ENCODE measurements around the gene IFNL1. TPM values are rescaled to one million over a fixed set of nuclear protein-coding genes. Genes with fewer than 3 reads are reported as not detected.

Gene IFNL1
- total RNA-seq, 4 donors from 2014 or later = not detected

DNA sequence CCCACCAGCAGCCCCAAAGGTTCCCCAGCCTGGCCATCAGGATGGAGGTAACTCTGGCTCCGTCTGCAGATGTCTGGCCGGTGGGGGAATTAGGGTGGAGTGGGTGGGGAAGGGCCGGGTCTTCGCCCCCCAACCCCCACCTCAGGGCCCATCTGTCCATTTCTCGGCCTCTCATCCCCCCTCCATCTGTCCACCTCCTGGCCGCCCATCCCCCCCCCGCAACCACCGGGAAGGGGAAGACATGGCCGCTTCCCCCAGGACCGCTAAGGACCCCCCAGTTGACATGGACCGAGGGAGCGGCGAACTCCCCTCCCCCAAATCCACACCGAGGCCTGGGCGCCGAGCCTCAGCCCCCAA, 23.7 kb downstream of the IFNL1 start:
- H3K4me3 ChIP-seq = peak overlapping the region in 3 of 4 donors; percentile 23 to 57 (median 48)
- H3K4me1 ChIP-seq = peaks cover 0 to 8% (median 4%) of the 10 kb centered on the region in 4 donors
- H3K27me3 ChIP-seq = peaks cover 10% of the 10 kb centered on the region
- 34% methylated on average over 14 of the region's 16 CpGs; no CpG with 5 or more reads in 1 of the 2 donors for WGBS, 2 donors (ENCODE audit: low coverage in 1 of 2)
- in situ Hi-C loops (cut with MboI; ENCODE audit: low pct_ligation_motif_present in 1 of 4, low pct_unique_long_range_greater_than_20kb in 1 of 4, low sequenced_read_pairs in 3 of 4) = loop anchor here in 2 of 4 donors (10.0 kb wide), 2 partner anchors 125 to 205 kb away; partner anchors contain the start of gene NCCRP1 (in 1 of the 2)
- TF ChIP-seq EP300 (IDR thresholded peaks at IDR 0.05; ENCODE audit: low read depth) = no peak
- TF ChIP-seq POLR2AphosphoS5 (IDR thresholded peaks at IDR 0.05) = no peak
- TF ChIP-seq POLR2A (IDR thresholded peaks at IDR 0.05) = no peak
- TF ChIP-seq, protein P1, sequence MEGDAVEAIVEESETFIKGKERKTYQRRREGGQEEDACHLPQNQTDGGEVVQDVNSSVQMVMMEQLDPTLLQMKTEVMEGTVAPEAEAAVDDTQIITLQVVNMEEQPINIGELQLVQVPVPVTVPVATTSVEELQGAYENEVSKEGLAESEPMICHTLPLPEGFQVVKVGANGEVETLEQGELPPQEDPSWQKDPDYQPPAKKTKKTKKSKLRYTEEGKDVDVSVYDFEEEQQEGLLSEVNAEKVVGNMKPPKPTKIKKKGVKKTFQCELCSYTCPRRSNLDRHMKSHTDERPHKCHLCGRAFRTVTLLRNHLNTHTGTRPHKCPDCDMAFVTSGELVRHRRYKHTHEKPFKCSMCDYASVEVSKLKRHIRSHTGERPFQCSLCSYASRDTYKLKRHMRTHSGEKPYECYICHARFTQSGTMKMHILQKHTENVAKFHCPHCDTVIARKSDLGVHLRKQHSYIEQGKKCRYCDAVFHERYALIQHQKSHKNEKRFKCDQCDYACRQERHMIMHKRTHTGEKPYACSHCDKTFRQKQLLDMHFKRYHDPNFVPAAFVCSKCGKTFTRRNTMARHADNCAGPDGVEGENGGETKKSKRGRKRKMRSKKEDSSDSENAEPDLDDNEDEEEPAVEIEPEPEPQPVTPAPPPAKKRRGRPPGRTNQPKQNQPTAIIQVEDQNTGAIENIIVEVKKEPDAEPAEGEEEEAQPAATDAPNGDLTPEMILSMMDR (IDR thresholded peaks at IDR 0.05) = no peak
- no peaks in the 10 kb centered on the region for H3K9me3 ChIP-seq
- no peak overlapping the region for H3K27ac ChIP-seq
- DNase-seq = no peak
- intact Hi-C loops (cut with DNase I; ENCODE audit: low total_unique reads) = no loop called here
- H3K36me3 ChIP-seq = no peaks in the 10 kb centered on the region

DNA sequence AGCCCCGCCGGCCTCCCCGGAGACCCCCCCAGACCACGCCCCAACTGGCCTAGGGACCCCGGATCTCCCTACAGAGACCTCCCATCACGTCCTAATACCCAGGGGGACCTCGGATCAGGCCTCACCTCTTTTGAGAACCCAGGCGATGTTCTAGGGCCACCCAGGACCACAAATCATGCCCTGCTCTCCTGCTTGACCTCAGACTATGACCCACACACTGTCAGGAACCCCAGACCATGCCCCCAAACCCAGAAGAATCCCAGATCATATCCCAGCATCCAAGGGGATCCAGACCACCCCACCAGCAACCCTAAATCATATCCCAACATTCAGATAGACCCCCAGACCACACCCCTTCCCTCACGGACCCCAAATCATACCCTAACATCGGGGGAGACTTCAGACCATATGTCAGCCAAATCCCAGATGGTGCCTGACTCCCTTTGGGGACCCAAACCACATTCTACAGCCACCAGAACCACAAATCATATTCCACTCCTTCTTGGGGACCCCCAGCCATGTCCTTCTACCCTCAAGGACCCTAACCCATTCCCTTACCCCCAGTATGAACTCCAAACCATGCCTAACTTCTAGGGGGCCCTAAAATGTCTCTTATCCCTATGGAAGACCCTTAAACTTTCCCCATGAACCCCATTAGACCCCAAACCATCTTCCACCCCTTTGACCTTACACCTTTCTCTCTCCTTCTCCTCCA, 25.1 kb downstream of the IFNL1 start:
- peaks cover 10% of the 10 kb centered on the region for H3K27me3 ChIP-seq
- intact Hi-C loops (cut with DNase I; ENCODE audit: low total_unique reads) = no loop called here
- H3K4me3 ChIP-seq = peak overlapping the region in 3 of 4 donors; percentile 23 to 57 (median 41)
- no peak for DNase-seq
- no peaks in the 10 kb centered on the region for H3K36me3 ChIP-seq
- peaks cover 0 to 8% (median 4%) of the 10 kb centered on the region in 4 donors for H3K4me1 ChIP-seq
- WGBS, 2 donors (ENCODE audit: low coverage in 1 of 2) = 25% methylated on average over 5 of the region's 10 CpGs; no CpG with 5 or more reads in 1 of the 2 donors
- peak overlapping the region in 1 of 4 donors; percentile 29 for H3K27ac ChIP-seq
- in situ Hi-C loops (cut with MboI; ENCODE audit: low pct_ligation_motif_present in 1 of 4, low pct_unique_long_range_greater_than_20kb in 1 of 4, low sequenced_read_pairs in 3 of 4) = loop anchor here in 2 of 4 donors (10.0 kb wide), 2 partner anchors 126 to 206 kb away; partner anchors contain the start of gene NCCRP1 (in 1 of the 2)
- TF ChIP-seq, protein P1 (IDR thresholded peaks at IDR 0.05) = no peak
- TF ChIP-seq POLR2A (IDR thresholded peaks at IDR 0.05) (no peak), EP300 (IDR thresholded peaks at IDR 0.05; ENCODE audit: low read depth) (no peak), POLR2AphosphoS5 (IDR thresholded peaks at IDR 0.05) (no peak)
- no peaks in the 10 kb centered on the region for H3K9me3 ChIP-seq

DNA sequence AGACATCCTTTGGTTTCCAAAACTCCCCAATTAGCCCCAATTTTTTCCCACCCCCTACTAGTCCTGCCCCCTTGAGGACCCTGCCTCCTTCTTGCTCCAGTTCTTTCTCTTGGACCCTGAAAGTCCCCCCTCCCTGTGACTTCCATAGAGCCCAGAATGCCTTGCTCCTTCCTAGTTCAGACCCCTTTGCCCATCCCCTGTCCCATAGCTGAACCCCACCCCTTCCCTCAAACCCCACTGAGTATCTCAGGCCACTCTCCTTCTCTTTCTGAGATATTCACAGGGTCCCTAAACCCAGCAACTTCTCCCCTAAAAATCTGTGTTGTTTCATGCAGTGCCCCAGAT, 25.6 kb downstream of the IFNL1 start:
- no peaks in the 10 kb centered on the region for H3K36me3 ChIP-seq
- intact Hi-C loops (cut with DNase I; ENCODE audit: low total_unique reads) (no loop called here), in situ Hi-C loops (cut with MboI; ENCODE audit: low pct_ligation_motif_present in 1 of 4, low pct_unique_long_range_greater_than_20kb in 1 of 4, low sequenced_read_pairs in 3 of 4) (loop anchor here in 2 of 4 donors (10.0 kb wide), 2 partner anchors 127 to 207 kb away; partner anchors contain the start of gene NCCRP1 (in 1 of the 2))
- H3K4me1 ChIP-seq = peaks cover 0 to 8% (median 4%) of the 10 kb centered on the region in 4 donors
- TF ChIP-seq POLR2AphosphoS5 (IDR thresholded peaks at IDR 0.05) (no peak), EP300 (IDR thresholded peaks at IDR 0.05; ENCODE audit: low read depth) (no peak), POLR2A (IDR thresholded peaks at IDR 0.05) (no peak)
- TF ChIP-seq, protein P1 (IDR thresholded peaks at IDR 0.05) = no peak
- no peak overlapping the region for H3K4me3 ChIP-seq
- no peaks in the 10 kb centered on the region for H3K9me3 ChIP-seq
- no peak overlapping the region for H3K27ac ChIP-seq
- H3K27me3 ChIP-seq = peaks cover 10% of the 10 kb centered on the region
- no peak for DNase-seq

DNA sequence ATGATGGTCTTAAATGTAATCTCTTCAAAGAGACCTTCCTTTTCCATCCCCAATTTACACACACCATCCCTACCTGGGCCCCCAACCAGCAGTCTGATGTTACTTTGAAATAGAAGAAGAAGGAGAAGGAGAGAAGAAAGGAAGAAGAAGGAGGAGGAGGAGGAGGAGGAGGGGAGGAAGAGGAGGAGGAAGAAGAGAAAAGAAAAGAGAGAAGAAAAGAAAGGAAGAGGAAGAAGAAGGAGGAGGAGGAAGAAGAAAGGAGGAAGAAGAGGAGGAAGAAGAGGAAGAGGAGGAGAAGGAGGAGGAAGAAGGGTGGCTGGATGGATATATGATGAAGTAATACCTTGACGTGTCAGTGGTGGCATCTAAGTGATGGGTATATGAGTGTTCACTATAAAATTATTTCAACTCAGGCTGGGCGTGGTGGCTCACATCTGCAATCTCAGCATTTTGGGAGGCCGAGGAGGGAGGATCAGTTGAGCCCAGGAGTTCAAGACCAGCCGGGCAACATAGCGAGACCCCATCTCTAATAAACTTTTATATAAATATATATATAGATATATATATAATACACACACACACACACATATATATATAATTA, 28.1 kb downstream of the IFNL1 start:
- Histone ChIP-seq H3K36me3 (no peaks in the 10 kb centered on the region), H3K27ac (no peak overlapping the region), H3K27me3 (peaks cover 10% of the 10 kb centered on the region), H3K4me1 (peaks cover 0 to 8% (median 6%) of the 10 kb centered on the region in 4 donors), H3K9me3 (no peaks in the 10 kb centered on the region), H3K4me3 (no peak overlapping the region)
- intact Hi-C loops (cut with DNase I; ENCODE audit: low total_unique reads) = no loop called here
- WGBS, 2 donors (ENCODE audit: low coverage in 1 of 2) = 53 to 71% methylated on average over 5 of the region's 5 CpGs
- no peak for DNase-seq
- in situ Hi-C loops (cut with MboI; ENCODE audit: low pct_ligation_motif_present in 1 of 4, low pct_unique_long_range_greater_than_20kb in 1 of 4, low sequenced_read_pairs in 3 of 4) = loop anchor here in 2 of 4 donors (10.0 kb wide), 2 partner anchors 130 to 210 kb away; partner anchors contain the start of gene NCCRP1 (in 1 of the 2)
- TF ChIP-seq POLR2AphosphoS5 (IDR thresholded peaks at IDR 0.05) (no peak), EP300 (IDR thresholded peaks at IDR 0.05; ENCODE audit: low read depth) (no peak), POLR2A (IDR thresholded peaks at IDR 0.05) (no peak)
- TF ChIP-seq, protein P1 (IDR thresholded peaks at IDR 0.05) = no peak

Measured in transverse colon (tissue), 4 donors.